Measurements from ENCODE around the gene ALK.

GRCh38 chr2:29894822-29895614, 26.4 kb downstream of the ALK start:
- no peak for TF ChIP-seq CTCF (IDR thresholded peaks at IDR 0.05; ENCODE audit: low read length)
- no peak for TF ChIP-seq EZH2 (IDR thresholded peaks at IDR 0.05; ENCODE audit: borderline replicate concordance, low read length)
